Muscle of leg (tissue), 11 donors: ENCODE measurements around the gene PRKCE. TPM values are rescaled to one million over a fixed set of nuclear protein-coding genes. Genes with fewer than 3 reads are reported as not detected.
A peak's percentile ranks its signal among the peaks of the same experiment; 100 is the strongest.

ENCODE experiments used
- DNase-seq: peaks from one replicate; pipeline ENCODE4 v3.0.0; 2013
- H3K27ac ChIP-seq: one replicate; pipeline ENCODE4 v1.5.1; 2013; ENCODE audit warnings: mild to moderate bottlenecking, low read length, control low read depth
- H3K27me3 ChIP-seq: one replicate; pipeline ENCODE4 v1.6.1; 2013; ENCODE audit warnings: low read length; ENCODE audit not compliant: control insufficient read depth, insufficient read depth
- H3K36me3 ChIP-seq: one replicate; pipeline ENCODE4 v1.6.1; 2013; ENCODE audit warnings: low read length; ENCODE audit not compliant: control insufficient read depth, insufficient read depth
- H3K4me1 ChIP-seq: one replicate; pipeline ENCODE4 v1.6.1; 2013; ENCODE audit warnings: low read length; ENCODE audit not compliant: control insufficient read depth, insufficient read depth
- H3K4me3 ChIP-seq: one replicate; pipeline ENCODE4 v1.5.1; 2013; ENCODE audit warnings: low read length, control low read depth
- H3K9me3 ChIP-seq: replicated peaks from 2 replicates; pipeline ENCODE4 v1.6.1; 2013; ENCODE audit warnings: low read depth, low read length; ENCODE audit not compliant: control insufficient read depth
- WGBS: methylation state at CpG from one replicate; pipeline ENCODE4 v1.1.5; 2013; ENCODE audit warnings: missing lambda C conversion rate; ENCODE audit not compliant: insufficient coverage; 5-methylcytosine and 5-hydroxymethylcytosine counted together
- polyA plus RNA-seq, 8 donors: library from polyadenylated mRNA; unstranded; fragments of 120-200 nt; gene quantifications; one replicate each; pipeline versions ENCODE4 v1.2.1 to v1.2.3, GENCODE V29; 2013; ENCODE audit warnings: inconsistent platforms in 1 of 8, low replicate concordance in 1 of 8; ENCODE audit not compliant: insufficient read length in 8 of 8, insufficient read depth in 1 of 8
- total RNA-seq: library from RNA; stranded (reverse); fragments of 120-200 nt; gene quantifications from one replicate; pipeline ENCODE4 v1.2.4, GENCODE V29; 2013

PRKCE gene
- total and polyA plus RNA-seq, 9 donors, result 3.5 to 8.6 (median 6.3) TPM

DNA sequence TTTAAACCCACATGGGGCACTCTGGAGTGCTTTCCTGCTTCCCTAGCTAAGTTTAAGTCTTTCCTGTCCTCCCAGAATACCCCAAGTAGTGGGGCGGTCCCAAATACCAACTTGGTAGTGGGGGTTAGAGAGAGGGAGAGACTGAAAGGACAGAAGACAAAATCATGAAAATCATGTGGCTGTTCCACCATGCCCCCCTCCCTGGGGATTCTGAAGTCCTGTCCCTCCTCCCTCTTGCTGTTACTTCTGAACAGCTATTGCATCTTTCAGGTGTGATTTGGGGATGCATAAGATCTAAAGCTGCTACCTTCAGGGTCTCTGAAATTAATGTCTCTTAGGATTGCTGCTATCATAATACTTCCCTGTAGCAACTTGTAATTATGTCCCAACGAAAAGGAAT lies 378.9 kb downstream of the PRKCE start:
- Histone ChIP-seq H3K9me3 (no peaks in the 10 kb centered on the region), H3K4me1 (peaks cover 5% of the 10 kb centered on the region), H3K27me3 (no peaks in the 10 kb centered on the region), H3K36me3 (no peaks in the 10 kb centered on the region), H3K27ac (peak overlapping the region; percentile 86), H3K4me3 (no peak overlapping the region)
- DNase-seq, result no peak
- WGBS, result no CpG with 5 or more reads among the region's 2 CpGs

DNA sequence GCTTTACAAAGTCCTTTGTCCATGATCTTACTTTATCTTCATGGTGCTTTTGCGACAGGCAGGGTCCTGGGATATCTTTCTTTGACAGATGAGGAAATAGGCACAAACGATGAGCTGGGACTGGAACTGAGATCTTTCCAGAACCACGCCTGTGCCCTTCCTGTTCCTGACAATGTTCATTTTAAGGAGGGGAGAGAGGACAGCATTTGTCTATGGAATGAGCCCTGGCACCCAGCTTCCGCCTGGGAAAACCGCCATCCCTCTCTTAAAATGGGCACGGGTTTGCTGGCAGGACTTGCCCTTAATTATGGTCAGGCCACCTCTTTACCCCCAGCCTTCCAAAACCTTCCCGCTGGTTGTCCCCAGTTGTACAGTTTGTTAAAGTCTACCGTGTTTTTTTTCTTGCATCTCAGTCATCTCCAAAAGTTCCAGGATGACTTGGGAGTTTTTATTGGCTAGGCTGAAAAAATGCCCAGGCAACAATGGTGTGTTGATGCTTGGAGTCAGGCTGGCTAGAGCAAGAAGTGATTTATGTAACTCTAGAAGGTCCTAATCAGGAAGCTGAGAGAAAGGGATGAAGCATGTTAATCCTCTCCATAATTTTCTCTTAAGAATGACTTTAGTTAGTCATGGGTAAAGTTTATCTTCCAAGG lies 380.8 kb downstream of the PRKCE start:
- H3K36me3 ChIP-seq, result no peaks in the 10 kb centered on the region
- no peak overlapping the region for H3K4me3 ChIP-seq
- no peaks in the 10 kb centered on the region for H3K9me3 ChIP-seq
- 76% methylated on average over 5 of the region's 8 CpGs for WGBS
- no peak overlapping the region for H3K27ac ChIP-seq
- peaks cover 5% of the 10 kb centered on the region for H3K4me1 ChIP-seq
- no peak for DNase-seq
- no peaks in the 10 kb centered on the region for H3K27me3 ChIP-seq

DNA sequence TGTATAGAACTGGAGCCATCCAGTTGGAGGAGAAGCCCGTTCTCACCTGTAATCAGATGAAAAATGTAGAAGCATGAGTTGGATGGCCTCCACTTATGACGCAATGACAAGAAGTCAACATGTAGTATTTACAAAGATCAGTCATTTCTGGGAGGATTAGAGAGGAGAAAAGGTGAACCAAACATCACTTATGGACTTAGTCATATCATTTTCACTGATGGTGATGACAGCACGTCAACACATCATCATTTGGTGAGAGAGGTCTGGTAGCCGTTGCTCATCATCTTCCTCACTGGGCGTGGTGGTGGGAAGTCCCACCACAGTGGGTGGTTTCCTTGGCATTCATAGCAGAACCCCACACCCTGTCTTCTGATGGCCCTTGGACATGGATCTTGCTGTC lies 381.5 kb downstream of the PRKCE start:
- DNase-seq, result no peak
- no peak overlapping the region for H3K4me3 ChIP-seq
- no peaks in the 10 kb centered on the region for H3K9me3 ChIP-seq
- H3K27me3 ChIP-seq, result no peaks in the 10 kb centered on the region
- WGBS, result 93% methylated on average over 4 of the region's 5 CpGs
- H3K4me1 ChIP-seq, result peaks cover 5% of the 10 kb centered on the region
- H3K27ac ChIP-seq, result no peak overlapping the region
- H3K36me3 ChIP-seq, result no peaks in the 10 kb centered on the region

DNA sequence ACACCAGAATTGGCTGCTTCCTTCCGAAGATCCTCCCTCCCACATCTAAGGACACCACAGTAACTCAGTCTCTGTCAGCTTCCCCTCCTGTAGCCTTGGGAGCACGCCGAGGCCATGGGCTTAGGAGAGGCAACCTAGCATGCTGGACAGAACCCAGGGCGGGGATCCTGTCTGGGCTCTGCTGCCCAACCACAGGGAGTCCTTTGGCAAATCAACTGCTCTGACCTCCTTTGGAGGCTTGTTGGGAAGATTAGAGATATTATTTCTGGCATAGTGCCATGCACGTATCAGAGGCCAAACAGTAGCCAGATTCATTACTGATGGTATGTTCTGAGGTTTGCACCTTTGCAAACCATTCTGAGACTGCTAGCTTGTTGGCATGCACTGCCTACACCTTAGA lies 383.1 kb downstream of the PRKCE start:
- no peak overlapping the region for H3K4me3 ChIP-seq
- H3K27ac ChIP-seq, result no peak overlapping the region
- no peaks in the 10 kb centered on the region for H3K36me3 ChIP-seq
- H3K9me3 ChIP-seq, result no peaks in the 10 kb centered on the region
- DNase-seq, result no peak
- H3K27me3 ChIP-seq, result no peaks in the 10 kb centered on the region
- H3K4me1 ChIP-seq, result peaks cover 5% of the 10 kb centered on the region
- 76% methylated on average over 5 of the region's 5 CpGs for WGBS

DNA sequence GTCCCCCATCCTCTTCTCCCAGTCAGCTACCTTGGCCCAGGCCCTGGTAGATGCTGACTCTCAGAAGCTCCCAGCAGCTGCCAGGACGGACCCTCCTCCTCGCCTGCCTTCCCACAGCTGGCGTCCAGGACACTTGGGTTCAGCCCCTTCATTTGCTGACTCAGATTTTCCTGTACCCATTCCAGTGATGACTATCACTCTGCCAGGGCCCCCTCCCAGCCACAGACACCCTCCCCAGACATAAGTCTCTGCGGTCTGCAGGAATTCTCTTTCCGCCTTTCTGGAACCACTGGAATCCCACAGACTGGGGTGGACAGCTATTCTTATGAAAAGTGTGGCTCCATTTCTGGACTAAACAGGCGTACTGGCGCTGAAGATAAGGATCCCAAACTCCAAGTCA lies 385.5 kb downstream of the PRKCE start:
- 77% methylated on average over 5 of the region's 7 CpGs for WGBS
- Histone ChIP-seq H3K27me3 (no peaks in the 10 kb centered on the region), H3K27ac (no peak overlapping the region), H3K4me1 (no peaks in the 10 kb centered on the region), H3K36me3 (no peaks in the 10 kb centered on the region), H3K9me3 (no peaks in the 10 kb centered on the region), H3K4me3 (no peak overlapping the region)
- DNase-seq, result no peak

DNA sequence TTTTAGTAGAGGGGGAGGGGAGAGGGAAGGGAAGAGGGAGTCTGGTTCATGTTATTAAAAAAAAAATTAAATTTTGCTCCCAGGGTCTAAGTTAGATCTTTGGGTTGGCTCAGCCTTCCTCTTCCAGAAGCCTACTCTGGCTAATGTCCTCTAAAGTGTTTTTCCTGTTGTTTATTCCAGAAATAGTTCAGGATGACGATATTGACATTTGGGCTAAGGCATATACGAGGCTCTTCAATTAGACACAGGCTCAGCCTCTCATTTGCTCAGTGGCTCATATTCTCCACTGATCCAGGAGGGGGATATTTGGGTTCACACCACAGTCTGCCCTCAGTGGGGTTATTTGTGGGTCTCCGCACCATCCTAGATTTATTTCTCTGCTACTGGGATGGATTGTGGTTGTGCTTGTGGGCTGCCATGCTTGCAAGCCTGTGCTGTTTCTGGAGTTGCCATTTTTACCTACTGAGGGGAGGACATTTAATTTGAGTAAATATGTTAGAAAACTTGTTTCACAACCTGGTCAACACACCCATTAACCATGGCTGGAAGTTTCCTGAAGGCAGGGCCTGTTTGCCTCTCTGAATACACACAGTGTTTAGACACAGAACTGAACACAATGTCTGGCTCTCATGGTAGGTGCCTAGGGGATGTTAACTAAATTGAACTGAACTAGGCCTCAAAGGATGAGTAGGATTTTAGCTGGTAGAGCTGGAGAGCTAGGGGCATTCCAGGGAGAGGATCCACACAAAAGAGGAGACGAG lies 388.2 kb downstream of the PRKCE start:
- no peak overlapping the region for H3K4me3 ChIP-seq
- H3K27ac ChIP-seq, result no peak overlapping the region
- DNase-seq, result no peak
- no peaks in the 10 kb centered on the region for H3K4me1 ChIP-seq
- H3K9me3 ChIP-seq, result no peaks in the 10 kb centered on the region
- no peaks in the 10 kb centered on the region for H3K36me3 ChIP-seq
- no peaks in the 10 kb centered on the region for H3K27me3 ChIP-seq
- 86% methylated on average over 1 of the region's 4 CpGs for WGBS

DNA sequence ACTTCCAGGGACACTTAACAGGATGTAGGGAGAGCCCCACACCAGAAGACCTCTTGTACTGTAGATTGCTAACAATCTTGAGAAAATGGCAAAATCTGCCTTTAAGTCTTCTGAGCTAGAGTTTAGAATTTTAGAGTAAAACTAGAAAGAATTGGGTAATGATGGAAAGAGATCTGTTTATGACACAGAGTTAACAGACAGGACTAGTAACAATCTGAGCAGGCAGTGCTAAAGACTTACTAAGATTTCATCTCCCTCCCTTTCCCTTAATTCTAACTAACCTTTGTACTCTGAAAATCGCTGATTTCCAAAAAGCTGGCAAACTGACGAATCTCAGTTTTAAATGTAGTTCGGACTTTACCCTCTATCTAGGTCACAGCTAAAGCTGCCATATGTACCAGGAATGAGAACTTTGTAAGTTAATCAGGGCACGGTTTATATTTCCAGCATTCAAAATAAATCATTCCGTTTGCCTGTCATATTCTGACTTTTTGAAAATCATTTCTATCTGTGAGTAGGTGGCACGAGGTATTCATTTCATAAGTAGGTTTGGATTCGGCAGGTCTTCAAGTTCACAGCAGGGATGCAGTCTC lies 389.2 kb downstream of the PRKCE start:
- Histone ChIP-seq H3K27ac (no peak overlapping the region), H3K9me3 (no peaks in the 10 kb centered on the region), H3K4me1 (no peaks in the 10 kb centered on the region), H3K4me3 (no peak overlapping the region), H3K27me3 (no peaks in the 10 kb centered on the region), H3K36me3 (no peaks in the 10 kb centered on the region)
- no peak for DNase-seq
- 83% methylated on average over 2 of the region's 7 CpGs for WGBS

DNA sequence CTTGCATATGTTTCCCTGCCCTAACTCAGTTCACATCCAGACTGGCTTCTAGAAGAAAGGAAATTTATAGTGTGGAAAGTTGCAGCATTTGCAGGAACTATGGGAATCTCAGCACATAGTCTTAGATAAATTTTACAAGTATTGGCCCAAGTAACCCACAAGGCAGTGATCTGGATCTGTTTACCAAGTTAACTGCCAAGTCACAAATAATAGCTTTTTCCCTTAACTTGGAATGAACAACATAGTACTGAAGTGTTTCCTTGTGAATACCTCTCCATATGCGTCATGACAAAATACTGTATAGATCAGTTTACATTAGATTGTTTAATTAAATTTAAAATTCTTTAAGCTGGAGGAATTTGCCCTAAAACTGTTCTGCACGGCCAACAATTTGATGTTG lies 390.0 kb downstream of the PRKCE start:
- Histone ChIP-seq H3K4me3 (no peak overlapping the region), H3K9me3 (no peaks in the 10 kb centered on the region), H3K4me1 (no peaks in the 10 kb centered on the region), H3K36me3 (no peaks in the 10 kb centered on the region), H3K27me3 (no peaks in the 10 kb centered on the region), H3K27ac (no peak overlapping the region)
- peak; percentile 69 for DNase-seq
- no CpG with 5 or more reads among the region's 2 CpGs for WGBS

DNA sequence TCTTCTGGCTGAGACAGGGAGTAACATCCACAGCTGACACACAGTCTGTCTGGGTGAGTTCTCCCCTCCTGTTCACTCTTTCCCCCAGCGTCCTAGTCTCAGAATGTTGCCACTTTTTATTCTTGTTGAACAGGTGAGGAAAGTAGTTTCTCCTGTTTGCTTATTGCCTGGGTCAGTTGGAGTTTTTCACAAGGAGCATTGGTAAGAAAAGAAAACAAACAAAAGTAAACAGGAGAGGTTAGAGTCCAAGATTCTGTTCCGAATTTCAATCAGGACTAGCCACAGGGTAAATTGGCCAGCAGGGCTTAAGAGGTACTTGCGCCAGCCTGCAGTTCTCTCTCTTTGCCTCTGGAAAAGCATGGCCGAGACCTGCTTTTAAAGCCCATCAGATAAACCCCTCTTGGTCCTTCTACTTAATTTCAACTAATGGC lies 390.7 kb downstream of the PRKCE start:
- WGBS, result 56% methylated on average over 1 of the region's 4 CpGs
- H3K9me3 ChIP-seq, result no peaks in the 10 kb centered on the region
- H3K4me3 ChIP-seq, result no peak overlapping the region
- DNase-seq, result no peak
- H3K36me3 ChIP-seq, result no peaks in the 10 kb centered on the region
- H3K27ac ChIP-seq, result no peak overlapping the region
- no peaks in the 10 kb centered on the region for H3K4me1 ChIP-seq
- H3K27me3 ChIP-seq, result no peaks in the 10 kb centered on the region

DNA sequence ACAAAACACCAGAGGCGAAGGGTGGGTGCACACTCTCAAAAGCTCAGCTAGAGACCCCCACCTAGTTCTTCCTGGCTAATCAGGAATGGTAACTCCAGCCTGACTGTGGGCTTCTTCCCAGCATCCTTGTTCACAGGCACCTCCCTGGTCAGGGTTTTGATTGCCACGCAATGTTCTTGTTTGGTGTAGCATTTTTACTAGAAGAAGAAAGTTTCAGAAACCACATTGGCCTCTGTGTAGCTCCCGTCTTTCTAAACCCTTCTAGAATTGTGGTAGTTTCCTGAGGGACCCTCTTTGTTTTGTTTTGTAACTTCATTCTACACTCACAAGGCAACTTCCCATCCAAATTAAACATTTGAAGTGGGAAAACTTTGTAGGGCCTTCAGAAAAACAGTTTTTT lies 391.2 kb downstream of the PRKCE start:
- no peaks in the 10 kb centered on the region for H3K36me3 ChIP-seq
- no peak overlapping the region for H3K27ac ChIP-seq
- no peaks in the 10 kb centered on the region for H3K27me3 ChIP-seq
- WGBS, result no CpG with 5 or more reads among the region's 3 CpGs
- DNase-seq, result no peak
- no peaks in the 10 kb centered on the region for H3K9me3 ChIP-seq
- no peak overlapping the region for H3K4me3 ChIP-seq
- H3K4me1 ChIP-seq, result no peaks in the 10 kb centered on the region
